GM18508 (cell line): ENCODE results near the gene TBP.

Experiments
- ATAC-seq: cut with Tn5 transposase; IDR thresholded peaks from one replicate; pipeline ENCODE4 v1.9.1; 2021; ENCODE audit warnings: moderate number of reproducible peaks; ENCODE audit not compliant: insufficient read depth, unreplicated experiment

TBP gene

DNA sequence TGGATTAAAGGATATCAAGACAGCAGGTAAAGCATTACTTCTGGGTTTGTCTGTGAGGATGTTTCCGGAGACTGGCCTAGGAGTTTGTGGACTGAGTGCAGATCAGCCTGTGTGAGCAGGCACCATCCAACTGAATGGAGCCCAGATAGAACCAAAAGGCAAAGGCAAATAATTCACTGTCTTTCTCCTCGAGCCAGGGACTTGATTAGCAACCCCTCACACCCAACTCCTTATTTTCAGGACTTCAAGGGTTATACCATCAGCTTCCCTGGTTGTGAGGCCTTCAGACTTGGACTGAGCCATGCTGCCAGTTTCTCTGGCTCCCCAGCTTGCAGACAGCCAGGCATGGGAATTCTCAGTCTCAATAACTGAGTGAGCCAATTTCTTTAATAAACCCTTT lies 20.4 kb upstream of the TBP start:
- no peak for ATAC-seq

DNA sequence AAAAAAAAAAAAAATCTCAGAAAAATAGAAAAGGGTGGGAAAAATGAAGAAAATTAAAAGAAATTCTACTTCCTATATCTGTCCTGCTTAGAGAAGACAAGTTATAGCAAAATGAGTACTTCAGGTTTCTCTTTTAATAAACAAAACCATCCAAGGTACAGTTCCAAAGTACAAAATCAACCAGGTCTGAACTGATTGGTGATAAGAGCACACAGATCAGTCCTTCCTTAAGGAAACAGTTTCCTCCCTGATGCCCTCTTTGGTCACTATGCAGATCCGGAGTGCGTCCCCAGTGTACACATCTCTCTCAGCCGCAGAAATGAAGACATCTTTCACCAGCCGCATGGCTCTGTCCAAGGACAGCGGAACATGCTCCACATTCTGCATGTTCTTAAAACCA lies 19.2 kb upstream of the TBP start:
- ATAC-seq: no peak

DNA sequence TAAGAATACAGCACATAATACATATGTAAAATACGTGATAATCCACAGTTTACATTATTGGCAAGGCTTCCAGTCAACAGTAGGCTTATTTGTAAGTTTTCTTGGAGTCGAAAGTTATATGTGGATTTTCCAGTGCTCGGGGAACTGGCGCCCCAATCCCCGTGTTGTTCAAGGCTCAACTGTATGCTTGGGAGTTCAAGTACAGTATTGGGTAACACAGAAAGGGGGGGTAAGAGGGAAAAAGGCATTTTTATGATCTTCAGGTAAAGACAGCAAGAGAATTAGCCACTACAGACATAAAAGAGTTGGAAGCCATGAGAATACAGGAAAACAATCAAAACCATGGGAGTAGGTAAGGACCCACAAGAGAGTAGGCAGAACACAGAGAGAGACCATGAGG lies 17.5 kb upstream of the TBP start:
- ATAC-seq: no peak

DNA sequence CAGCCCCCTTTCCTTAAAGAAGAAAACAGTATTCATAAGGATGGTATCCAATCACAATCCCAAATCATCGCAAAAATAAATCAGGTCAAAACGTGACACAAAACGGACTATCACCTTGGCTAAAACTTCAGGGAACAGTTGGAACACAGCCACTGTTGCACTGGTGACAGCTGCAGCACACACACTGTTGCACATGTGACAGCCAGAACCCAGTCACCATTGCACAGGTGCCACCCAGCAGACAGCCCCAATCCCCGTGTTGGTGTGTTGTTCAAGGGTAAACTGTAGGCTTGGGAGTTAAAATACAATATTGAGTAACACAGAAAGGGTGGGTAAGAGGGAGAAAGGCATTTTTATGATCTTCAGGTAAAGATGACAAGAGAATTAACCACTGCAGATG lies 16.8 kb upstream of the TBP start:
- no peak for ATAC-seq

DNA sequence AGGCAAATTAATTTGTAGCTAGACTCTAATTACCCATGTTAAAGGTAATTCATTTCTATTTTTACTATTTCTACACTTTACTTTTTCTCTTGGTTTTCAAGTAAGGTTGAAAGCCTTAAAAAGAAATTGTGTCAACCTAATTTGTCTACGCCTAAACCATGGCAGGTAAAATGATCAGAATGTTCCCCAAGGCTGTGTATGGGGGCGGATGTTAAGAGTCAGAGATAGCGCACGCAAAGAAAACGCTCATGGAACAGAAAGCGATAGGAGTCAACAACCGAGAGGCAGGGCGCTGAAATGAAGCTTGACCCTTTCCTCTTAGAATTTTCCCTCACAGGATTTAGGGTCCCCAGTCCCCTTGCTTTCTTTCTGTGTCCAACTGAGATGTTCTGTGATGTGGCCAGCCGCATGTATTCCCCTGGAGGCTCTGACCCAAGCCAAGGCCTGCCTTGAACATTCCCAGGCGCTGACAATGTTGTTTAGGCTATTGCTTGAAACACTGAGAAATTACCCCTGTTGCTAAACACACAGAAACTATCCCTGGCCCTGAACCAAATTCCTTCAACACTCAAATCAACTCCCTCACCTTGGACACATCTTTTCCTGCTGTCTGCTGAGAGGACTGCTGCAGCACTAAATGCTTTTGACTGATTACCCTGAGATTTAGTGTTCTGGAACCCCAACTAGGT lies 12.0 kb upstream of the TBP start:
- ATAC-seq: no peak

DNA sequence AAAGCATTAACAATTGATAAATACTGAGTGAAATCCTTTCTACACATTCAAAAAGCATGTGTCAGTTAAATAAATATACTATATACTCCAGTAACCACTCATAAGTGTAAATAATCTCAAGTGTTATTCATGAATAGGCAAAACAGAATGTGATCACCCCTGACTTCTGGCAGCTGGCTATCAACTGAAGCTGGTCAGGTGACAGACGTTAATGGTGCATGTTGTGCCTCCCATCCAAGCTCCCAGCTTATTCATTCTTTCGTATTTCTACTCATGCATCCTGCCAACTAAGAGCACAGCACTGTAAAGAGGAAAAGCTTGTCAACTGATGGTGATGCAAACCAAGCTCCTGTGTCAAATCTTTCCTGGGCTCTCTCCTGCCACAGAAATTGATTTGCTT lies 8.8 kb upstream of the TBP start:
- no peak for ATAC-seq

DNA sequence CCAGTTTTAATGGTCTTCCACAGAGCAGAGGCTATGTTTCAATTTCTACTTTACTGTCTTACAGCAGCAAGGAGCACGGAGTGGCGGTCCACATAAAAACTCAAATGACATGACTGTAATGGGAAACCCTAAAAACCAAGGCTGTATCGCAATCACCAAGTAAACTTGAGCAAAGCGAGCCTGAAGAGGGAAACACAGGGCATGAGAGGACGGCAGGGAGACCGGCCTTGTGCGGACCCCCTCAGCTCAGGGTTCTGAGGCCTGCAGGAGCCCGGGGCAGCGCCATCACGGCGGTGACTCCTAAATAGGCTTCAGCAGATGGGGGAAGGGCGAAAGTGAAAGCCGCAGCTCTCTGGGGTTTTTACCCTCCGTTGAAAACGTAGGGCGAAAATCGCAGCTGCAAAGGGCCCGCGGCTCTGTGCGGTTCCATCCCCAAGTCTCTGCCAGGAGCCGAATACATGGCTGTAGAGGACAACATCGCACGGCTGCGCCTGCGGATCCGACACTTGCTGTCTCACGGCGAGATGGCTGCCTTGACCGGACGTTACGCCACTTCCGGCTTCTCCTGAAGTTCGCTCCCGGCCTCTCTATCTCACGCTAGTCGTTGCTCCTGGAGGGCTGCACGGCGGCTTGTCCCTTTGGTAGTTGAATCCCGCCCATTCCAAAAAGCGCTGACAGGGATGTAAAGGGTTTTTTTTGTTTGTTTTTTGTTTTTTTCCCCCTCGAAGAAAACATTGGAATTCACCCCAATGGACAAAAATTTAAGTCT lies 1.2 kb upstream of the TBP start, which contains the start of gene PSMB1:
Gene PSMB1 (minus strand): TSS at position 543 of the 769 bp plus-strand sequence. CDS start 65 bp downstream, at position 478.
- peak; percentile 28 for ATAC-seq

DNA sequence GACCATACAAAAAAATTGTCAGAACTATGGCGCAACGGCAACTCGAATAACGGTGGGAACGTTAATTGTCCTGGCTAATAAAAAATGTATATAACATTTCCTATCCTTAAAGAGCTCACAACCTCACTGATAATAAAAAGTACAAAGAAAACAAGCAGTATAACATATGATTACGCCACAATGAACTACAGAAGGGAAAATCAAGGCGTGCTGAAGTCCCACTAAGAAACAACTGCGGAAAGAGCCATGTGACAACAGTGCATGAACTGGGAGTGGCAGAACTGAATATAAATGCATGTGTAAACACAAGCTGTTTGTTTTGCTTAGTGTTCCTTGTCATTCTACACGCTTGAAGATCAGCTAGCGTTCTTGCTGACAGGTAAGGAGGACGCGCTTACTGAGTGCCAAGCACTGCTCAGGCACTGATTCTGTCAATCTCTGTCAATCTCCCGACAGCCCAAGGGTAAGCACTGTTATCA lies 596 bp upstream of the TBP start:
- peak; percentile 13 for ATAC-seq

DNA sequence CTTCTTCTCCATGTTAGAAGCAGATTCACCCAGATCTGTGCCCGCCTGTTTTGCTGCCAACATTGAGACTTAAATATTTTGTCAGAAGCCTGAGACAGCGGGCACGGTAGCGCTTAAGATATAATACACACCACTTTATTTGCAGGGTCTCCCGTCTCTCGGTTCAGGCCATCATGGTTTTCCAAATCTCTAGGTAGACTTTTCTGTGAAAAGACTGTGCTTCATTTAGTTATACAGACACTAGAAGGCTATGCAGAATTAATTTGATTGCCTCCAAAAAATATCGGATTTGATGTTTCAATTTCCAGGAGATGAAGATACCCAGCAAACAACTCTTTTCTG lies 598 bp downstream of the TBP start:
- ATAC-seq: no peak

DNA sequence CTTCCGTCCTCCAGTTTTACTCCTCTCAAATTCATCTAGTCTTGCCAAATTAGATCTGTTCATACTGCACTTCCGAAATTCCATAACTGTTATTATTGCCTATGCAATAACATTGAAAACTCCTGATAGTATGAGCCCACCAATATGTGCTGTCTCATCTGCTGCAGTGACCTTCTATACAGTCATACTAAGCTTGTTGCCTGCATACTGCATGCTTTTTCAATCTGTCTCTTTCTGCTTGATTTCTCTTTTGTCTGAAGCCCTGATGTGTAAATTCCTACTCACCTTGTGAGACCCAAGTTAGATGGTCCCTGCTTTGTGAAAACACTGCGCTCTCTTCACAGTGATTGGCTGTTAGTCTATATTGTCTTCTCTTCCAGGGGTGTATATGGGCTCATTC lies 1.1 kb downstream of the TBP start:
- no peak for ATAC-seq

DNA sequence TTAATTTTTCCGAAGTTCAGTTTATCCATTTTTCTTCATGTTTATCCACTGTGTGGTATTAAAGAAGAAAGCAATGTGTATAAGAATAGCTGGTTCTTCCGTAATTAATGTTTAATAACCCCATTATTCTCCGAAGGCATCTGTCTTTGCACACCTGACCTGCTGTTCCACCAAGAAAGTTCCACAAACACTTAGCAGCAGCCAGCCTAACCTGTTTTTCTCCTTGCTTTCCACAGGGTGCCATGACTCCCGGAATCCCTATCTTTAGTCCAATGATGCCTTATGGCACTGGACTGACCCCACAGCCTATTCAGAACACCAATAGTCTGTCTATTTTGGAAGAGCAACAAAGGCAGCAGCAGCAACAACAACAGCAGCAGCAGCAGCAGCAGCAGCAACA lies 7.4 kb downstream of the TBP start:
- no peak for ATAC-seq

DNA sequence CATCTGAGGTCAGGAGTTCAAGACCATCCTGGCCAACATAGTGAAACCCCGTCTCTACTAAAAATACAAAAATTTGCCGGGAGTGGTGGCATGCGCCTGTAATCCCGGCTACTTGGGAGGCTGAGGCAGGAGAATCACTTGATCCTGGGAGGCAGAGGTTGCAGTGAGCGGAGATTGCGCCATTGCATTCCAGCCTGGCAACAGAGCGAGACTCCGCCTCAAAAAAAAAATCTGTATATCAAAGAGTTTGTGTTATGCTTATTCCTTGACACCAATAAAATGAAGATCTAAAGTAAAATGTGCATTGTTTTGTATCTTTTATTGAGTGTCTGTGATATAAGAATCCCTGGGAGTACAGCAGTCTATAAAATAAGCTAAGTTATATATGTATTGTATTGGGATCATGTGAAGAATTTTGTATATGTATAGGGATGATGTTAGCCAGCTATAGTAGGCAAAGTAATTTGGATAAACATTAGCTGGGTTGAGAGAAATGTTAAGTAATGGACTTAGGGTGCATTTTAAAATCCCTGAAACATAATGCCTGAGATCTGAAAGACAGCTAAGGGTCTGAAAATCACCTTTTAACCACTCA lies 10.9 kb downstream of the TBP start:
- ATAC-seq: no peak

DNA sequence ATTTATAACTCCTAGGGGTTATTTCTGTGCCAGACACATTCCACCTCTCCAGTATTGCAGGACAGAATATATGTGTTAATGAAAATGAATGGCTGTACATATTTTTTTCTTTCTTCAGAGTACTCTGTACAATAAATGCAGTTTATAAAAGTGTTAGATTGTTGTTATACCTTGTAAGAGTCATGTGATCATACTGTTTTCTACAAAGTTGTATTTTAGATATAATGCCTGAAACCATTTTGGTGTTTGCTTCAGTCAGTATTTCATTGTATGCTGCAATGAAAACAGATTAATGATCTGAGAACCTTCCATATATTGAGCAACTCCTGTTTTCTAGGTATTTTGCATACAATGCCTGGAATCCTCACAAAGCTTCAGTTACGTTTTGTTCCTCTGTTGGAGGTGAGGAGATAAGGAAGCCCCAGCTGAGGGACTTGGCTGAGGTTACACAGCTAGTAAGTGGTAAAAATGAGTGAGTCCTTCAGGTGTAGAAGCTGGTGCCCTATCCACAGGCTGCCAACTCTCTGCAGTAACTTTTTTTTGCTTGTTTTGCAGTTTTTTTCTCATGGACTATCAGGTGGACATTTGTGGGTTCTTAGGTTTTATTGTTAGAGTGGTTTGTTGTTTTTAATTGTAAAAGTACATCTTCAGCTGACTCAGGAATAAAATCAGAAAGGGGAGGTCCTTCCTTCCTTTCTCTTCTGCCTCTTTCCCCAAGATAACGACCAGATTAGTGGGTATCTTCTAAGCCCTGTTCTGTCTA lies 18.7 kb downstream of the TBP start:
- ATAC-seq: no peak

DNA sequence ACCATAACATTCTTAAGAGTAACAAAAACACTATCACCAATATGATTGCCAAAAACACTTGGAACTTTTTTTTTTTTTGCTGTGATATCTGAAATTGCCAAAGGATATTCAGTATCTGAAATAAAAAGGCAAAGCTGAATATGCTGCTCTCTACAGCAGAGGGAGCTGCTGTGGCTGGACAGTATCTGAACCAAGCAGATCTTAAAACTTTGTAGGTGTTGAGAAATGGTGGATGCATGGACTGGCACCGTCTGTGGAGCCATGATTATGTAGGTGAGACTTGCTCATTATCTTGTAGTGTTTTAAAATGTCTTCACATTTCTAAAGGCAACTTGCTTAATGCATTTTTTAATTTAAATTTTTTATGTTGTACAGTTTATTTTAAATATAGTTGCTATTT lies 21.1 kb downstream of the TBP start:
- no peak for ATAC-seq

DNA sequence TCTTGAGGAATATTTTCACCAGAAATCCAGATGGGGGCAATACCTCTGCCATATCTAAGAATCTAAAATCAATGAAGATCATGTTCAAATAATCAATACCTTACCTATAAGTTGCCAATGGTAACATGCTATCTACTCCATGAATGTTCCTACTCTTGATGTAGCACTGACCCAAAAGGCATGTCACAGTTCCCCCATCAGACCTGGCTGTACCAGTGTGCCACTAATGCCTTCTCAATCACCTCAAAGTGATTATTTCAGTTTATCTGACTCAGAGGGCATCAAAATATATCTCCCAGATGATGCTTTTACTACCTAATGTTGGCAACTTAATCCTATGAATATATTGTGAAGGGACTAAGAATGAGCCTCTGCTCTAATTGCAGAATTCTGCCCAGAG lies 24.7 kb downstream of the TBP start:
- ATAC-seq: no peak

DNA sequence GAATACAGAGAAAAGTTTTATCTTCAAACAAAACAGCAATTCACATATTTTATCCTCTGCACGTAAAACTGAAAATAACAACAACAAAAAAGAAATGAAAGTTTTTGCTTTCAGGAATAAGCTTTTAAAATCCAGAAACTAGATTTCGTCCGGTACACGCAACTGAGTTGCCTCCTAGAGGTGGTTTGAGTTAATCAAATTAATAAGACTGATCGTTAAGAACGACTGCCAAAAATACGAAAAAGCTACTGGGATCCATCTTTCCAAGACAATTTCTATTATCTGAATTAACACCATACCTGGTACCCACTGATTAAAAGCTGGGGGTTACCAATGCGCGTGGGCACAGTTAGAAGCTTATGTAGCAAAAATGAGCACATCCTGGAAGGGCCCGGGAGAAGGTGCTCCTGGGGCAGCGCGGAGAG lies 29.6 kb downstream of the TBP start:
- ATAC-seq: no peak

DNA sequence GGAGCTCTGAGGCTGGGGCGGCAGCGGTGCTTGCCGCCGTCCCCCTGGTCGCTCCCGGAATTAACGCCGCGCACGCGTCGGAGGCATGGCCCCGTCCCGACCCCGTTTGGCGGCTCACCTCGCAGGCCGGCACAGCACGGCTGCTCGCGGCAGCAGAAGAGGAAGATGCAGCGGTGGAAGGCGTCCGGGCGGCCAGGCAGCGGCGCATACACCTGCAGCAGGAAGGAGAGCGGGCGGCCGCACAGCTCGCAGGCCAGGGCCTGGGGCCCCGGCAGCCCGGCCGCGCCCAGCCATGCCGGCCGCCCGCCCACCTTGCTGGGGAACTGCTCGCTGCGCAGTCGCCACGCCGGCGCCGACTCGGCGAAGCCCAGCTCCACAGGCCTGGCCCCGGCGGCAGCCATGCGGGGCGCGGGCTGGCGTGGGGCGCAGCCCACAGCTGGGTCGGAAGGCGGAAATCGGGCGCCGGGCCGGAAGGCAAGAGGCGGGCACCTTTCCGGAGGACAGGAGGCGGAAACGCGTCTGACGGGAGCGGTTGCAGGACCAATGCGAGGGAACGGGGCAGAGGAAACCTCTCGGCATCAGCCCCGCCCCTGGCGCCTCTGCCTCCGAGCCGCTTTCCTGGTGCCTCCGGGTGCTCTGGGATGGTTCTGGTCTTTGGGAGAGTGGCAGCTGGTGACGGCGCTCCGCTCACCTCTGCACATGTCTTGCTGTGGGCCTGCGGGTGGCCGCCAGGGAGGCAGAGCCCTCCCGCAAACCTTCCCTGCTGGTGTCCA lies 30.2 kb downstream of the TBP start, which contains the start of gene PDCD2:
Gene PDCD2 (minus strand): TSS at position 457 of the 773 bp plus-strand sequence. CDS start 56 bp downstream, at position 401.
- ATAC-seq: peak; percentile 95

DNA sequence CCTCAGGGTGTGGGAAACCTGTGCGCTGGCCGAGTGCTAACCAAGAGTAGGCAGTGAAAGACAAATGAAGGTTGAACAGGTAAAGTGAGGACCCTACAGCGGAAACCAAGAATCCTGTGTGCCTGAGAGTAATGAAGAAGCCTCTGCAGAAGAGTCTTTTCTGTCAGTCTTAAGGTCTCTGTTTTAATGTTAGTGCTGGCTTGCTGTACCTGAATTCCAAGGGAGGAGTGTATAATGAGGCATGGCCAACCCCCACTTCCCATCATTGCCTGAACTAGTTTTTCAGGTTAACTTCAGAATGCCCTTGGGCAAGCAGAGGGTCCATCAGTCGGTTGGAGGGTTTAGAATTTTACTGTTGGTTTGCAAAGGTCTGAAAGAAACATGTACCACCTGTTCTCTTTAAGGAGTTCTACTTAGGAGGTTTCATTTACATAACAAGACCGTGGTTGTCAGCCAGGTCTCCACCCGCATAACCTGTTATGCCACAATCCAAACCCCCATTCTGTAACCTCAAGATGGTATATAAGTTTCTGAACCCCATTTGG lies 30.9 kb downstream of the TBP start:
- ATAC-seq: peak; percentile 27

DNA sequence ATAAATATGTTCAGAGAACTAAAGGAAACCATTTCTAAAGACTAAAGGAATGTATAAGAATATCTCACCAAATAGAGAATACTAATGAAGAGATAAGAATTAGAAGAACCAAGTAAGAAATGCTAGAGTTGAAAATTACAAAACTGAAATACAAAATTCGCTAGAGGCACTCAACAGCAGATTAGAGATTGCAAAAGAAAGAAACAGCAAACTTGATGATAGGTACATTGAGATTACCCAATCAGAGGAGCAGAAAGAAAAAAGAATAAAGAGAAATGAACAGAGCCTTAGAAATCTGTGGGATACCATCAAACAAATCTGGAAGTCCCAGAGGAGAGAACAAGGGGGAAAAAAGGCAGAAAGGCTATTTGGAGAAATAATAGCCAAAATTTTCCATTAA lies 36.6 kb downstream of the TBP start:
- ATAC-seq: no peak

DNA sequence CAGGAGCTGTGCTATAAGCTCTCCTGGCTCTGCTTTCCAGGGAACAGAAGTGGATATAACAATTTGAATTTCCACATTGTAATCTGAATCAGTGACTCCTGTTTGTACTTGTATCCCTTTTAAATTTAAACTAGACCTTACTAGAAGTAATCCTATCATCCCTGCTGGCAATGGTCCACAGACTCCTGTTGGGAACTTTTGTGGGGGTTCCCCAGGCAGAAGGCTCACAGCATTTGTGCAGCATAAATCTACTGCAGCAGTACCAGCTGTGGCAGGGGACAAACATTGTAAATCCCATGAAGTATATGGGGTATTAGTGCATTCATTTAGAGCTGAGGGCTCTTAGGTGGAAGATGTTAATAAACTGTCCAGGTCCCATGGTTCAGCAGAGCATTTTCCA lies 42.3 kb downstream of the TBP start:
- ATAC-seq: no peak
